NCI-H526 (cell line): Measurements from ENCODE around the gene TP53BP2.
"Not testable (repeated sequence)": the region's sequence is repeated elsewhere in the genome, so short reads cannot be mapped to it uniquely, and the experiment has no call there.

Source experiments
- DNase-seq, 2 experiments: peaks; one replicate each; lab custom pipeline; 2025; lab: John Stamatoyannopoulos, UW

TP53BP2 gene

DNA sequence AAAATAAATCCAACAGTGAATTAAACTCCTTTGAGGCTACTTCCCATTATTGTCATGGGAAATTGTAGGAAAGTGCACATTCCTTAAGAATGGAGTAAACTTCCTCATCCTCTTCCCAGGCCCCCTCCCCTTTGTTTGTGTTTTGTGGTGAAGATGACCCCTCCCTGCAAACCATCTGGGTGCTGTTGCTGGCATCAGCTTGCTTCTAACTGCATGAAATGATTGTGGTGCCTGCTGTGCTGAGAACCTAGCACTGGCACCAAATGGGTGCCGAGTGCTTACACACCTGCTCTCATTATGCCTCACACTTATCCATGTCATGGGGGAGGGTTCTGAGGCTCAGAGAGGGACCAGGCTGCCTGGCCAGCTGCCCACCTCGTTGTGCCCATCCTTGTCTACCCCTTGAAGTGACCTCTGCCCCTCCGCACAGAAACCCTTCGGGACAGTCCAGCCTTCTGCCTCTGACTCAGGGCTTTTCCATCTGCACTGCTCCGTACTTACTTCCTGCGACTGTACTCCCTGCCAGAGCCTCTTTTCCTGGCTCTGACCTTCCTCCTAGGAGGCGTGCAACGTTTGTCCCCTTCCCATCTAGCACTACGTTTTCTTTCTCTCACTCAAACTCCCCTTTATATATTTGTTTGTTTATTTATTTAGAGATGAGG, 102.8 kb downstream of the TP53BP2 start:
- DNase-seq = no peak

- no peak for DNase-seq
Observed at GRCh38 chr1:223741861-223742260, 103.9 kb downstream of the TP53BP2 start.

DNA sequence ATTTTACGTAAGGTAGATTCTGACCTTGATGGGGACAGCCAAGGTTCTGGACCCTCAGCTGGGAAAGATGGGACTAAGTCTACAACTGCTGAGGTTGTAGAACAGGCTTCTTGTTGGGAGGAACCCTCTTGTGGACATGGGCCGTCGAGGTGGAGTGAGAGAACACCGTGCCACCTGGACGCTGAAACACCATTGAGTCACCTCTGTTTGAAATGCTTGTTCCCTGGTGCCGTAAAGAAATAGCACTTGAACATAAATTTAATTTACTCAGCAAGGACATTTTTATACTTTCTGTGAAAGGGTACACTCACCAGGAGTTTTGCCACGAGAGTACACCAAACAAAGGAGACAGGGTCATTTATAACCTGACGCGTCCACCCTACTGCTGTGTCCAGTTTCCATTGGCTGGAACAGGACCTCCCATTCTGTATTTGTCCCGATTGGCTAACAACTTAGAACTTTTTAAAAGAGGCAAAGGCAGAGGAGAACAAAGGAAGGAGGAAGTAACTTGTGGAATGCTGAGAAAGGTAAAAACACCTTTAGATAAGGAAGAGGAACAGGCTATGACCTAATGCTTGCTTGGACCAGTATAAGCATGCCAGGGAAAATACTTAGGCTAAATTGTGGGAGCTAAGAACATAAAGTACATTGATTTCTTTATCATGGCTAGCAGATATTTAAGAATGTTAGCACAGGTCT, 105.6 kb downstream of the TP53BP2 start:
- not testable (repeated sequence) for DNase-seq

GRCh38 chr1:223739366-223740037, 106.2 kb downstream of the TP53BP2 start:
- no peak for DNase-seq

DNA sequence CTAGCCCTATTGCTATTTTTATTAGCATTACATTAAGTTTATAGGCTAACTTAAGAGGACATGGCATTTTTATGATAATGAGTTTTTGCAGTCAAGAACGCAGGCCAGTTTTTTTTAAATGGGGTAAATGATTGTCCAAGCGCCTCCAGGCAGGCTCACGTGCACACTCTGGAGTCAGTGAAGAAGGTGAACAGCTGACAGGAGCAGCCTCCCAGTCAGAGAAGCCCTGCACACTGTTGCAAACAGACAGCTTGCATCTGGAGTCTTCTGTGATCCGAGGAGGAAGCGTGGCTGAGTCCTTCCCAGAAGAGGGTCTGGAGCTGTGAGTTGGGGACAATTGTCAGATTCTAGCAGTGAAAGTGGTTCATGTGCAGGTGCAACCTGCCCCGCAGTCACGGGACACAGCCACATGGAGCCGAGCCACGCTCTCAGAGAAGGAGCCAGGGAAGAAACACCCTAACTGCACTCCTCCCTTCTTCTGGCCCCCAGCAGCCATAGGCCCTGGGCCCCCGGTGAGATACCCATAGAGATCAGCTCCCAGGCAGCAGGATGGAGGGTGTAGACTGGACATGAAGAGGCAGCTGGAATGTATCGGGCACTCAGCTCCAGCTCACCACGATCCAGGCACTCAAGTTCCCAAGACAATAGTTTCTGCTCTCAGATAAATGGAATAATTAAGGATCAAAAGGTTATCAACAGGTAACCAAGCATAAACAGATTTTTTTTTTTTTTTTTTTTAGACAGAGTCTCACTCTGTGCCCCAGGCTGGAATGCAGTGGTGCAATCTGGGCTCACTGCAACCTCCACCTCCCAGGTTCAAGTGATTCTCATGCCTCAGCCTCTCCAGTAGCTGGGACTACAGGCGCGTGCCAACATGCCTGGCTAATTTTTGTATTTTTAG, 107.0 kb downstream of the TP53BP2 start:
- no peak for DNase-seq

GRCh38 chr1:223737342-223737741, 108.4 kb downstream of the TP53BP2 start:
- no peak for DNase-seq

DNA sequence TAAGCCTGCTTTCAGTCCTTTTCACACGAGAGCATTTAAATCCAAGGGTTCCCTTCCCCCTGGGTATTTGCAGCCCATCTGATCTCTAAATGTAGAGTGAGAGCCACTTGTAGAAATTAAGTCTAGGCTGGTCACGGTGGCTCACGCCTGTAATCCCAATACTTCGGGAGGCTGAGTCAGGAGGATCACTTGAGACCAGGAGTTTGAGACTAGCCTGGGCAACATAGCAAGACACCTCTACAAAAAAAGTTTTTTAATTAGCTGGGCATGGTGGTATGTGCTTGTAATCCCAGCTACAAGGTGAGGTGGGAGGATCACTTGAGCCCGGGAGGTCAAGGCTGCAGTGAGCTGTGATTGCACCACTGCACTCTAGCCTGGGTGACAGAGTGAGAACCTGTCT, 109.1 kb downstream of the TP53BP2 start:
- DNase-seq = not testable (repeated sequence)

DNA sequence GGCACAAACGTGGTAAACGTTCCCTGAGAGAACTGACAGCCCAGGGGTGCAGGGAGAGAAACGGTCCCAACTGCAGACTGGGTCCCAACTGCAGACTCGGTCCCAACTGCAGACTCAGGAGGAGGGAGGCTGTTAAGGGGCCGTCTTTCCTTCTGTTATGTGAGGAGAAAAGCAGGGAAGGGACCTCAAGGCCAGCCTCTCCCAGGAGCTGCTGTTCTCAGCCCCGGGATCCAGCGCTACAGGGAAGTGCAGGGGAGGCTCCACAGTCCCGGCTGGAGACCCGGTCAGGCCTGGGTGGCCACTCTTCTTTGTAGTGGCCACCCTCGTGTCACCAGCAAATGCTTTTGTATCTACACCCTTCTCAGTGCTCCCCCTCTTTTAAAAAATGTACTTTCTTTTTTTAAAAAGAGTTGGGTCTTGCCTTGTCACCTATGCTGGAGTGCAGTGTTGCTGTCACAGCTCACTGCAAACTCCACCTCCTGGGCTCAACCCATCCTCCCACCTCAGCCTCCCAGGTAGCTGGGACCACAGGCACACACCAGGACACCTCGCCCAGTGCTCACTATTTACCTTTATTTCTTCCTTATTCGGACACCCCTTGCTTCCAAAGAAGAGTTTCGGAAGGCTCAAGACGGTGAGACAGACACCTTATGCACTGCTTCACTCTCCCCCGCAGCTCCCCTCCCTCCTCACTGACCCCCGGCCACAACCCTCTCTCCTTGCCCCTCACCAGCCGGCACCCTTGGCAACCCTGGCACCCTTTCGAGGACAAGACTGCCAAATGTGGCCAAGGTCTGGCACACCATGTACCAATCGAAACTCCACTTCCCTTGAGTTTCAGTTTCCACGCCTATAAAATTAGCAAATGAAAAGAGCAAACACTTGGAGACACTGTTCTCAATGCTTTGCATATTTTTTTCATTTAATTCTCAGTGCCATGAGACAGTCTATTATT, 111.6 kb downstream of the TP53BP2 start:
- DNase-seq = no peak

DNA sequence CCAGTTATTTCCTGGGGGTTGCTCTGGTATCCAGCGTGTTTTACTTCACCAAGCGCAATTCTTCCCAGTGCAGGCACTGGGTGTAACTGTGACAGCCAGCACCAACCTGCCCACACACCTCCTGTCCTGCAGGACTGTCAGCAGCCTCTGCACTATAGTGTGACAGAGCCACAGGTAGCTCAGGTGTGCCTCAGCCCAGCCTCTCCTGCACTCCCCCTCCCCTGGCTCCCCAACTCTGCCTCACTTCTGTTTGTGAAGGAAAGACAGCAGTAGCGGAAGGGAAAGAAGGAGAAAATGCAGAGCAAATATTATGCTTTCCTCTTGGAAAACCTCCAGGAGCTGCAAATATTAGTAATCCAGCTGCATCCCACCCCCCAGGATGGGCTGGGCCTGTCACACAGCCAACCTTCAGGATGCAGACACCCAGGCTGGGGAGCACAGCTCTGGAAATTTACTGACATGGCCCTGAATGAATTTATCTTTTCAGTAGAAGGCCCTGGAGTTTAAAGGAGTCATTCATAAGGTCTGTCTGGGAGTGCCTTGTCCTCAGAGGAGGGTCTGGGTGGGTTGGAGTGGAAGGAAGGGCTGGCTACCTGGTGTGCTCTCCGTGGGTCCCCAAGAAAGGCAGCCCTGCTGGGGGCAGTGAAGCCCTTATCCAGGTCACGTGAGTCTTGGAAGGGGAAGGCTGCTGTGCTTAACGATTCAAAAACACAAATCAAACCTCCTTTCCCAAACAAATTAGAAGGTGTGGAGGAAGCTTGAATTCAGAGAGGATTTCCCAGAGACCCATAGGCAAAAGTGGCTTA, 112.6 kb downstream of the TP53BP2 start:
- no peak for DNase-seq

- DNase-seq = no peak
Observed at GRCh38 chr1:223731133-223731770, 114.5 kb downstream of the TP53BP2 start.

DNA sequence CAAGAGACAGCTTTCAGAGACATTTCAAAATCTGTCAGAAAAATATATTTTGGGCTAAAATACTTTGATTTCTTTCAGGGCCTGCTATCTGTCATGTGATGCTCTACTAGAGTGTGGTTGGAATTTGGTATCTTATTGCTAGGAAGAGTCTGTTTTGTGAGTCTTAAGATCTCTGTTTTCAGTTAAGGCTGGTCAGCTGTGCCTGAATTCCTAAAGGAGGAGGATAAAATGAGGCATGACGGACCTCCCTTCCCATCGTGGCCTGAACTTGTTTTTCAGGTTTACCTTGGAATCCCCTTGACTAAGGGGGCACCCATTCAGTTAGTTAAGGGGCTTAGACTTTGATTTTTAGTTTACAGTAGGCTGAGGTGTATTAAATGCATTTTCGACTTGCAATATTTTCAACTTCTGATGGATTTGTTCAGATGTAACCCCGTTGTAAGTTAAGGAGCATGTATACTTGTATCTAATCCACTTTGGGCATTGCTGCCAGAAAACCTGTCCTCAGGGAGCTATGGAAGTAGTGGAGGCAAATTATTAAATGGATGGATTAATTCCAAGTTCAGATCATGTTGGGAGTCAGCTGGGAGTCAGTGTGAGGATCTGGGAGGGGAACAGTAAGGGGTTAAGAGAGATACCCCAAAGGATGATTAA, 115.1 kb downstream of the TP53BP2 start:
- no peak for DNase-seq

DNA sequence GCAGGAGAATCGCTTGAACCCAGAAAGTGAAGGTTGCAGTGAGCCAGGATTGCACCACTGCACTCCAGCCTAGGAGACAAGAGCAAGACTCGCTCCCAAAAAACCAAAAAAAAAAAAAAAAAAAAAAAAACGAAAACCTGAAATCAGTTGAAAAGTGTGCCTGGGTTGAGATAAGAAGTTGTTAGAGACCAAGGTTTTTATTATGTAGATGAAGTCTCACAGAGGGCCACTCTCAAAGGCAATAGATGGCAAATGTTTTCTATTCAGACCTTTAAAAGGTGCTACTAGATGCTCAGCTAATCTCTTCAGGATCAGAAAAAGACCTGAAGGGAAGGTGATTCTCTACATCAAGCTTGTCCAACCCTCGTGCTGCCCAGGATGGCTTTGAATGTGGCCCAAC, 115.8 kb downstream of the TP53BP2 start:
- DNase-seq = no peak
